Esophagus squamous epithelium (tissue), 4 donors: ENCODE data around the gene ESRRA.

ENCODE experiments used
- POLR2A ChIP-seq, 4 donors: fragments of 450-650 bp; IDR thresholded peaks; one replicate each; pipeline ENCODE4 v1.6.1; 2017; ENCODE audit warnings: antibody characterized with exemption in 4 of 4, mild to moderate bottlenecking in 4 of 4, moderate library complexity in 3 of 4
- TF ChIP-seq, protein P1 (sequence below), 6 experiments: fragments of 450-650 bp in 4 of 6; fragments of 200-600 bp in 2 of 6; sonication (generic) in 2 of 6; IDR thresholded peaks; one replicate each; pipeline ENCODE4 v1.5.1; 2016 to 2019; ENCODE audit warnings: antibody characterized with exemption in 6 of 6, mild to moderate bottlenecking in 4 of 6, moderate library complexity in 4 of 6

DNA sequence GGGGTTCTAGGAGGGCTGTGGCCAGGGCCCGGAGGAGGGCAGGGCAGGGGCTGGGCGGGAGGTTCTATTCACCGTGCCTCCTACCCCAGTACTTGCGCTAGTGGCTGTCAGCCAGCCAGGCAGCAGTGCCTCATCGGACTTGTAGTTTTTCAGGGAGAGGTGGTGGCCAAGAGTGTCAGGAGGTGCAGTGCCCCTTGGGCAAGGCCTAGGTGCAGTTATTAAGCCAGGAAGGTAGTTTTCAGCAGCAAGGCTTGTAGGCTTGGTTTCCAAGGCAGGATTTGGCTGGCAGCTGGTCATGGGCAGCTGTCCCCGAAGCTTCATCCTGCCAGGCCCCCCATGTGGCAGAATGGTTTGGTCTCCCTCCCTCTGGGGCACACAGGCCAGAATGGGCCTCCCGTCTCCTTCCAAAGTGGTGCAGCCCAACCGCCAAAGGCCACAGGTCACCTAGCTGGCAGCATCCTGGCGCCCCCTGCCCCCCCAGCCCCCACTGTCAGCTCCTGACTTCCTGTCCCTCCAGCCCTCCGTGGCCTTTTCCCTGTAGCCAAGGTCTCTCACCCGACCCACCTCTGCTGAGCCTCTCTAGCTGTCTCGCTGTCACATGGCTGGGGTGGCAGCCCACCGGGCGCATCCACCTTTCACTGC is 43.2 kb downstream of the ESRRA start:
- TF ChIP-seq, protein P1, sequence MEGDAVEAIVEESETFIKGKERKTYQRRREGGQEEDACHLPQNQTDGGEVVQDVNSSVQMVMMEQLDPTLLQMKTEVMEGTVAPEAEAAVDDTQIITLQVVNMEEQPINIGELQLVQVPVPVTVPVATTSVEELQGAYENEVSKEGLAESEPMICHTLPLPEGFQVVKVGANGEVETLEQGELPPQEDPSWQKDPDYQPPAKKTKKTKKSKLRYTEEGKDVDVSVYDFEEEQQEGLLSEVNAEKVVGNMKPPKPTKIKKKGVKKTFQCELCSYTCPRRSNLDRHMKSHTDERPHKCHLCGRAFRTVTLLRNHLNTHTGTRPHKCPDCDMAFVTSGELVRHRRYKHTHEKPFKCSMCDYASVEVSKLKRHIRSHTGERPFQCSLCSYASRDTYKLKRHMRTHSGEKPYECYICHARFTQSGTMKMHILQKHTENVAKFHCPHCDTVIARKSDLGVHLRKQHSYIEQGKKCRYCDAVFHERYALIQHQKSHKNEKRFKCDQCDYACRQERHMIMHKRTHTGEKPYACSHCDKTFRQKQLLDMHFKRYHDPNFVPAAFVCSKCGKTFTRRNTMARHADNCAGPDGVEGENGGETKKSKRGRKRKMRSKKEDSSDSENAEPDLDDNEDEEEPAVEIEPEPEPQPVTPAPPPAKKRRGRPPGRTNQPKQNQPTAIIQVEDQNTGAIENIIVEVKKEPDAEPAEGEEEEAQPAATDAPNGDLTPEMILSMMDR (IDR thresholded peaks at IDR 0.05), result no peak
- TF ChIP-seq POLR2A (IDR thresholded peaks at IDR 0.05), result no peak
